ENCODE measurements around the gene CNNM1. TPM values are rescaled to one million over a fixed set of nuclear protein-coding genes. Genes with fewer than 3 reads are reported as not detected.

CNNM1 gene
- total and polyA plus RNA-seq, 9 of the 15 experiments (the other 6 are each of a cell fraction or from before 2014, with no cell fraction given) = not detected

DNA sequence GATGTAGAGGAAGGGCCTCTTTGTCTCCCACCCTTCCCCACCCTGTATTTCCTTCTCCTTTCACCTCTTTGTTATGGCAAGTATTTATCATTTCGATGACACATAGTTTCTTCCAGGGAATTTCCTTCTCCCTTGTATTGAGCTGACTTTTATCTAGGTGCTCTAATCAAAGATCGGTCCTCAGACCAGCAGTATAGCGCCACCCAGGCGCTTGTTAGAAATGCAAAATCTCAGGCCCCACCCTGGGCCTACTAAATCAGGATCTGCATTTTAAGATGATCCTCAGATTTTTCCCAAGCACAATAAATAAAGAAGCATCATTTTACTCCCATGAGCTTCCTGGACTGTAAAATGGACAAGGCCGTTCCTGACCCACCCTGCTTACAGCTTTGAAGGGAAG lies 113.2 kb downstream of the CNNM1 start:
- H3K79me2 ChIP-seq (ENCODE audit: control insufficient read depth, insufficient read depth, low read length) = no peaks in the 10 kb centered on the region
- ATAC-seq = no peak
- H3K9ac ChIP-seq (ENCODE audit: insufficient read depth in 1 of 2, low read depth in 2 of 2, low read length in 2 of 2) = no peak overlapping the region
- H3K4me1 ChIP-seq (replicated peaks in 1 of 2; ENCODE audit: control insufficient read depth in 2 of 2, insufficient read depth in 2 of 2, low read length in 2 of 2) = no peaks in the 10 kb centered on the region
- no peak overlapping the region for H3K4me2 ChIP-seq (ENCODE audit: insufficient read depth, low read length)
- no peak overlapping the region for H2AFZ ChIP-seq (ENCODE audit: low read depth, low read length)
- H3K9me3 ChIP-seq (replicated peaks; ENCODE audit: control insufficient read depth, insufficient read depth, low read depth, low read length) = no peaks in the 10 kb centered on the region
- WGBS (ENCODE audit: insufficient coverage, low coverage, missing lambda C conversion rate) = 19% methylated on average over 2 of the region's 5 CpGs
- H3K9me1 ChIP-seq (ENCODE audit: control insufficient read depth, insufficient read depth, low read length) = no peaks in the 10 kb centered on the region
- H3K36me3 ChIP-seq (ENCODE audit: control insufficient read depth, insufficient read depth, low read length) = 0 out of 3 replicates have a peak, but pooled peaks cover 3% of the 10 kb centered on the region
- in situ Hi-C loops (cut with MboI) = loop anchor here (25.0 kb wide), 1 partner anchor 270 kb away; no protein-coding TSS in a partner anchor
- POLR2A ChIA-PET = interaction anchor here (1.1 kb wide), 1 partner anchor 9 kb away, joined by 5 read pairs; no protein-coding TSS in a partner anchor
- peaks cover 0 to 7% of the 10 kb centered on the region in 2 experiments; a peak in 2 of 5 replicates for H3K27me3 ChIP-seq (ENCODE audit: control insufficient read depth in 2 of 2, insufficient read depth in 2 of 2, low read length in 2 of 2)
- H3K27ac ChIP-seq (ENCODE audit: extremely low read depth, low read depth, low read length) = no peak overlapping the region
- TF ChIP-seq KDM1A (IDR thresholded peaks at IDR 0.05) (peak in 1 of 2 experiments; percentile 31; a peak in 1 of 4 replicates), PYGO2 (tag; IDR thresholded peaks at IDR 0.05) (no peak), GATAD2B (IDR thresholded peaks at IDR 0.05; ENCODE audit: borderline replicate concordance) (no peak), ZBTB43 (CRISPR knock-in tag; IDR thresholded peaks at IDR 0.05) (no peak)
- TF ChIP-seq, protein P1, sequence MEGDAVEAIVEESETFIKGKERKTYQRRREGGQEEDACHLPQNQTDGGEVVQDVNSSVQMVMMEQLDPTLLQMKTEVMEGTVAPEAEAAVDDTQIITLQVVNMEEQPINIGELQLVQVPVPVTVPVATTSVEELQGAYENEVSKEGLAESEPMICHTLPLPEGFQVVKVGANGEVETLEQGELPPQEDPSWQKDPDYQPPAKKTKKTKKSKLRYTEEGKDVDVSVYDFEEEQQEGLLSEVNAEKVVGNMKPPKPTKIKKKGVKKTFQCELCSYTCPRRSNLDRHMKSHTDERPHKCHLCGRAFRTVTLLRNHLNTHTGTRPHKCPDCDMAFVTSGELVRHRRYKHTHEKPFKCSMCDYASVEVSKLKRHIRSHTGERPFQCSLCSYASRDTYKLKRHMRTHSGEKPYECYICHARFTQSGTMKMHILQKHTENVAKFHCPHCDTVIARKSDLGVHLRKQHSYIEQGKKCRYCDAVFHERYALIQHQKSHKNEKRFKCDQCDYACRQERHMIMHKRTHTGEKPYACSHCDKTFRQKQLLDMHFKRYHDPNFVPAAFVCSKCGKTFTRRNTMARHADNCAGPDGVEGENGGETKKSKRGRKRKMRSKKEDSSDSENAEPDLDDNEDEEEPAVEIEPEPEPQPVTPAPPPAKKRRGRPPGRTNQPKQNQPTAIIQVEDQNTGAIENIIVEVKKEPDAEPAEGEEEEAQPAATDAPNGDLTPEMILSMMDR (IDR thresholded peaks at IDR 0.05 in 2 of 3, conservative IDR thresholded peaks at IDR 0.05 in 1 of 3; ENCODE audit: insufficient read depth in 2 of 3, low read depth in 1 of 3, low read length in 3 of 3) = peak; percentile 13 to 21 (median 13); a peak in 1 of 6 replicates
- intact Hi-C loops (cut with micrococcal nuclease) = no loop called here
- CTCF ChIA-PET (ENCODE audit: low intra/inter-chr PET ratio) = no interaction called here
- H4K20me1 ChIP-seq (replicated peaks; ENCODE audit: control insufficient read depth, insufficient read depth, low read length) = no peaks in the 10 kb centered on the region
- FAIRE-seq = no peak
- DNase-seq (ENCODE audit: extremely low read depth in 1 of 4, low spot score in 3 of 4) = peak in 1 of 4 experiments; percentile 14
- BruUV-seq (replicated peaks) = no TSS peak
- H3K4me3 ChIP-seq = no peak overlapping the region
